IPS-11a (cell line): ENCODE data around the gene RALA.

ENCODE experiments used
- H3K4me3 ChIP-seq: one replicate; pipeline ENCODE4 v1.5.1; 2013; ENCODE audit warnings: low read depth, low read length, control low read depth

The RALA gene

DNA sequence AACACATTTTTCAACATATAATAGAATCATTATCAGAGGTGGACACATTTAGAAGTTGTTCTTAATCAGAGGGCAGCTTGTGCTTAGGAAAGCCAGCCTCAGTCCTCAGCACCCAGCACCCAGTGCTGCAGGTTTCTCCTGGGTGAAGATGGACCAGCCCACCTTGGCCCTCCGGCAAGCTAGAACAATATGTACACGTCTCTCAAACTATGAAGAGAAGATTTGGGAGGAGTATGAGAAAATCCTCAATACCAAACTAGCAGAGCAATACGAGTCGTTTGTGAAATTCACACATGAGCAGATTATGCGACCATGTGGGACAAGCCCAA, 13.5 kb upstream of the RALA start:
- no peak overlapping the region for H3K4me3 ChIP-seq

DNA sequence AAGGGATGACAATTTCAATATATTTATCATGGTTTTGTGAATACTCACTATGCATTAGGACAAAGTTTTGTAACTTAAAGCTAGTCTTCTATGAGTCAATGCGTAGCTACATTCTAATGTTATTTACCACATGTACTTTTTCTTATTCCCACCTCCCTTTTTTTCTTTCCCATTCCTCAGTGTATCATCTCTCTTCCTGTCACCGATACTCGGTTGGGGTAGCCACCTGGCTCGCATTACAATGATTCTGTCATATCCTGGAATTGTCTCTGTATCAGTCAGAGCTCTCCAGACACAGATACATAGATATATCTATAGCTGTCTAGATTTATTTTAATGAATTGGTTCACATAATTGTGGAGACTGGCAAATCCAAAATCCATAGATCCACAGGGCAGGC, 9.8 kb upstream of the RALA start:
- H3K4me3 ChIP-seq: no peak overlapping the region

DNA sequence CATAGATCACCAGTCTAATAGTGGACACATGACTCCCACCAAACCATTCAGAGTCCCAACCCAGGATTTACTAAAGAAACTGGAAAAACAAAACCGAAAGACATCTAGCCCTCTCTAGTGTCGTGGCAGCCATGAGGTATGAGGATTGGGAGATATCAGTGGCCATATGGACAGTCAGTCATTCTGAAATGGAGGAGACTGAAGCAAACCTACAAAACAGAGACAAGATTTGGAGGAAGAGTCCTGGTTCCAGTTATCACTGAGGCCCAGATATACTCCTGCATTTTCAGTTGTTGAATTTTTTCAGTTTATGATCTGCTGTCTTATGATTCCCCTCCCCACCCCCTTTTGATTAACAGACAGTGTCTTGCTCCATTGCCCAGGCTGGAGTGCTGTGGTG, 9.1 kb upstream of the RALA start:
- no peak overlapping the region for H3K4me3 ChIP-seq

DNA sequence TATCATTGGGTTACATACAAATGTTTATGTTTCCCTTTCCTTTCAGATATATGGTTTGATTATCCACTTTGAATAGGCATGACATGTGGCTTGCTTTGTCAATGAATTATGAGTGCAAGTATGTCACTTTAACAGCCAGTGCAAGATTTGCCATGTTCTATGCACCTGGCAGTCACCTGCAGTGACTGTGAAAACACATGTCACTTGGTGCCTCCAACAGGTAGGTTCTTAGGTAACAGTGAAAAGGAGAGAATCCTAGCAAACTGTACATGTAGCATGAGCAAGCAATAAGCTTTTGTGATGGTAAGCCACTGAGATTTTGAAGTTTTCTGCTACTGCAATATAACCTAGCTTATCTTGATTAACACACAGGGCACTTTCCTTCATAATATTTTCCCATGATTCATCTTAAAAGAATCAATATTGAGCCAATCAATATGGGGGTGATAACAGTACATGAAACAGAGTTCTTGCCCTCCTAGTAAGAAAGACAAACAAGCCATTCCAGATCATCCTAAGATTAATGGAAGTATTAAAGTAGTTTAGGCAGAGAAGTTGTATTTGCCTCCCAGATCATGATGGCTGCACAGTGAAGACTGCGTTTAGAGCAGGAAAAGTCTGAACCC, 7.9 kb upstream of the RALA start:
- no peak overlapping the region for H3K4me3 ChIP-seq

DNA sequence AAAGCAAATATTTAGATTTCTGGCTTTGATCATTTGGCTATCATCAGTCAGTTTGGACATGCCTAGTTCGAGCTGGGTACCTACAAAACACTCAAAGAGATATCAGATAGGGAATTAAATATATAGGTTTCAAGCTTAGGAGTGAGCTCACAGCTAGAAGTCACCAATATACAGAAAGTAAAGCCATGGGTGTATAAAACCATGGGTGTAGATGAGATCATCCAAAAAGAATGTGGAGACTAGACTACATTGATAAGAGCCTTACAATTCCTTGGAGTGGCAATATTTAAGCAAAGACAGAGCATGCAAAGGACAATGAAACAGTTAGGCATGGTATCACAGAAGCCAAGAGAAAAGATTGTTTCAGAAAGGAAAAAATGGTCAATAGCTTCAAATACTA, 7.2 kb upstream of the RALA start:
- no peak overlapping the region for H3K4me3 ChIP-seq

DNA sequence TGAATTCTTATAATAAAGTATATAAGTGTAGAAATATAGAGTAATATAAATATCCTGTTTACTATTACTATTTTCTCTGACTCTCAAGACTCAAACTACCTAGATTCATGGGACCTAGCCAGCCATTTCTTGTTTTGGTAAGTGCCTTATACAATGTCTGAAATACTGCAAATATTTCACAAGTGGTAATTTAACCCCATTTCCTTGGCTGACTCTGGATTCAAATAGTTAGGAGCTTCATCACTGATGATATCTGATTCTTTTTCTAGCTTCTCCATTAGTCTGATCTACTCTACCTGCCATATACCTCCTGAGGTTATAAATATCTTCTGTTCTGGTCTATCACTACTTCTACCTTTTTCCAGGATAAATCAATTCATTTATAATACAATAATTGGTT, 6.4 kb upstream of the RALA start:
- no peak overlapping the region for H3K4me3 ChIP-seq

DNA sequence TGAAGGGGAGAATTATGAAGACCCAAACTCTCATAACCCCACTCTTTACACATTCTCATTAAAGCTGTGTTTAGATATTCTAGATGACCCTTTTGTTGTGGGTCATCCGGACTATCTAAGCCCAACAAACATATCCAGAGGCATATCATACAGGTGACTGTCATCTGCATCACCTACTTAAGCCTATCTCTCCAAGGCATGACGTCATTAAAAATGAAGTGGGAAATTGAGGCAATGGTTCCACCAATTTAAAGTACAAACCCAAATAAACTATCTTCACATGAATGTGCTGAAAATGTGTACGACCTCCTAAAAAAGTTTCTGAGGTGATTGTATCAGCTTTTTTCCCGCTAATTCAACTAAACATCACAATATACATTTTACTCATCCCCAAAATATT, 4.5 kb upstream of the RALA start:
- no peak overlapping the region for H3K4me3 ChIP-seq

DNA sequence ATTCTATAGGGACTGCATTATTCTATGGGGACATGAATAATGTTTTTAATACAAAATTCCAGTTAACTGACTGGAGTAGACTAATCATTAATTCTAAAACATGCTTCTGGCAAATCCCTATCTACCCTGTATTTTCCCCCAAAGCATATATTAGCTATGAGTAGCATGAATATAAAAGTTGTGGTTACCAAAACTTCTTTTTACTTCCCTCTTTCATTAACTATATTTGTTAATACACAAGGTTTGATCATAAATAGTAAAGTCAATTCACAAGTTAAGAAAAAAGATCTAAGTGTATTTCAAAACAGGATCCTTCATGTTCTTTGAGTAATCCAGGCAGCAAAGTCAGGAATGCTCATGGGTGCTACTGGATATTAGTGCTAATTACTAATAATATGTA, 2.9 kb upstream of the RALA start:
- H3K4me3 ChIP-seq: no peak overlapping the region

DNA sequence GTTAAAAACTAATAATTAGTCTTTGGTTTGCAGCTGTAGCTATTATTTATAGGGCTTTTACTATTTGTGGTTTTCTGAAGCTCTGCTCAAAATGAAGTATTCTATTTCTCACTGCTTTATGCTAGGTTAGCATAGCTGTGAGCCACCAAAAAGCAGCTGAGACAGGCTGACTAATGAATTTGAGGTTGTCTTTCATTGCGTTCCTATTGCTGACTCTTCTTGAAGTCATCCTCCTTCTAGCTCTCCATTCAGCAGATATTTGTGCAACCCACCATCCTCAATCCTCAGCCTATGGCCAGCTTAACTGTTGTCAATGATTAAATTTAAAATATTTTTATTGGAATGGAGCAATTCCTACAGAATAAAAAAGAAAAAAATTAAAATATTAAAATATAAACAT, 2.1 kb upstream of the RALA start:
- no peak overlapping the region for H3K4me3 ChIP-seq

DNA sequence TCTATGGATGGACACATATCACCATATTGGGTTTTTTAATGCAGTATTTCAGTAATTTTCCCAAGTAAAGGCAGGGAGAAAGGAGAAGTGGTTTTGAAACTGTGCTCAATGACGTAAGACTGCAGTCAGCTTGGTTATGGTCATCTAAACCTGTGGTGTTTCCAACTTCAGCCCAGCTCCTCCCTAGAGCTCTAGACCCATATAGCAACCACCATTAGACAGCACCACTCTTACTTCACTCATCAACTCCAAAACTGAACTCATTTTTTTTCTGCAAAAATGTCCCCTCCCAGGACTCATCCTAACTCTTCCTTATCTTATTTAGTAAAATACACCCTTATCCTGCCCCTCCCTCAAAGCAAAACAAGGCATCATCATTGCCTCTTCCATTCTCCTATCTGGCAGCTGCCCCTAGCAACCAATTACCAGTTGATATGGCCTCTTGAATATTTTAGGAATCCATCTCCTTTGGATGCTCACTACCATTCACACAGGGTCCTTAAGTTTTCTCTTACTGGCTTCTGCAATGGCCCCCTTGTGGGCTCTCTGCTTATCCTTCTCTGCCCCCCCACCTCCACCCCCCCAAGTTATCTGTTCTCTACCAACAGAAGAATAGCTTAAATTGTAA, 1.5 kb upstream of the RALA start:
- H3K4me3 ChIP-seq: no peak overlapping the region

DNA sequence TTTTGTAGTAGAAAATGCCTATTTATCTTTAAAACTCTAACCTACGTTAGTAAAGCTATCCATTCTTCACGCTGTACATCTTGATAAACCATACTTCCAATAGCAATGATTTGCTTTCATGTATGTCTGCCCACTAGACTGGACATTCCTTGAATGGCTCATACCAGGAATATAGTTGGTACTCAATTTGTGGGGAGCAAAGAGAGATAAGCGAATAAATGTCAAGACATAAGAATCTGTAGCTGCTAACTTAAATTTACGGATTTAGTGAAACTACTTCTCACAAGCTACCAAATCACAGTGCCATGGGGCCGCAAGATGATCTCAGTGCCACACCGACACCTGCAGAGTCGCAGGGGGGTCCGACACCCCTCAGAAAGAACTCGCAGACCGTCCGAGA, 763 bp upstream of the RALA start:
- peak overlapping the region; percentile 82 for H3K4me3 ChIP-seq

DNA sequence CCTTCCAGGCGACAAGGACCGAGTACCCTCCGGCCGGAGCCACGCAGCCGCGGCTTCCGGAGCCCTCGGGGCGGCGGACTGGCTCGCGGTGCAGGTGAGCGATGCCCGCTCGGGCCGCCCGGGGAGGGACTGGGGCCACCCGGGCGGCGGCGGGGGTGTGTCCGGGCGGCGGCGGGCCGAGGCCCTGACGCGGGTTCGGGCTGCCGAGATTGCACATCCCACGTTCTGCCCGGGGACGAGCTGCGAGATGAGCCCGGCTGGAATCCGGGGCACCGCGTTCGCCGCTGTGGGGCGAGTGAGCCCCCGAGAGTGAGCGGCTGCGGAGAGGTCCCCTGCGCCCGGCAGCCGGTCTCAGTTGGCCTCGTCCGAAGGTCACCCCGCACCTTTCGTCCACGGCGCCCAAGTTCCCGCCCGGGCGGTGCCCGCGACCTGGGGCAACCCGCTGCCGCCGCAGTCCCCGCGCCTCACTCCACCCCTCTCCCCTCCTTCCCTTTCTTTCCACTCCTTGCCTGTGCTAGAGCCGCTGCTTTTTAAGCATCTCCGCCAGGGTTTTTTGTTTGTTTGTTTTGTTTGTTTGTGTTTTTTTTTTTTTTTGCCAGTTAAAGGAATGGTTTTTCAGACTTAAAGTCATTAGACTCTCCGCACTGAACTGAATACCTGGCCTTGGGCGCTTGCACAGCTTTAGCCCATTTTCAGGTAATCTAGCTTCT, 515 bp downstream of the RALA start:
- peak overlapping the region; percentile 82 for H3K4me3 ChIP-seq

DNA sequence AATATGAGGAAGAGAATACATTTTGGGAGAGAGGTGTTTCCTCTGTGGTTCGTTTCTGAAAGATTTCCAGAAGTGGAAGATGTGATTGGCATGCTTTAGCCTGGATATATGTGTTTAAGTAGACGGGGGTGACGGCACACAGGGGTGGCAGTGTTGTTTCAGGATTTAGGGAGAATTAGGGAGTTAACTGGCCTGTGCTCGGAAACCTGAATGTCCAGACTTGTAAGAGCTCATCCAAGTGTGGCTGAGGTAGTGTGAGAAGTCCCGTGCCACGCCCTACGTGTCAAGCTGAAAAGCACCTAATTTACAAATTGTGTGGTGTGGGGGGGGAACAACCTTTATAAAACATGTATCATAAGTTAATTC, 1.1 kb downstream of the RALA start:
- peak overlapping the region; percentile 82 for H3K4me3 ChIP-seq

DNA sequence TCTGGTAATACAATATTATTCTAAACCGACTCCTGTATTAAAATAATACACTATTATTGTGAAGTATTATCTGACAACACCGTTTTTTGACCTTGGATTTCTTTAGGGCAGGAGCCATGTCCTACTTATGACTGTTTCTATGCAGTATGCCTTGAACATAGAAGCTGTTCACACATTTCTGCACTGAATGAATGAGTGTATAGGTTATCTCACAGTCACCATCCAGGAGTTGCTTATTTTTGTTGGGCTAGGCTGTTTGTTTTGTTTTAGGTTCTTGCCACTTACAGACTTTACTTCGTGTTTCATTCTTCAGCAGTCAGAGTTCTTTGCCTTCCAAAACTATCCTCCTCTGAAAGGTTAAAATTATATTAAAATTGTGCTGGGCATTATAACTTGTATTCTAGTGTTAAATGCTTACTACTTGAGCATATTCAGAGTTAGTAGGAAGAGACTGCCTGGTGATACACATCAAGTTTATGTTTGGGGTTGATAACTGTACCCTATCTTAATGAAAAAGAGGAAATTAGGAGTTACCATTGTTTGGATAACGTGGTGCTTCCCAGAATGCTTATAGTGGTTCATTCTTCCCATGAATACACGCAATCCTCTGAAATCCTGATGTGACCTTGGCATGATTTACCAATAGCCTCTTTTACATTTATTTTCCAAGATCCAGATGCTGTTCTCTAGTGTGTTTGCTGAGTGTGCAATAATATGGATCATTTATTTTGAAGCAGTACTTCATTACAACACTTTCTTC, 1.7 kb downstream of the RALA start:
- no peak overlapping the region for H3K4me3 ChIP-seq

DNA sequence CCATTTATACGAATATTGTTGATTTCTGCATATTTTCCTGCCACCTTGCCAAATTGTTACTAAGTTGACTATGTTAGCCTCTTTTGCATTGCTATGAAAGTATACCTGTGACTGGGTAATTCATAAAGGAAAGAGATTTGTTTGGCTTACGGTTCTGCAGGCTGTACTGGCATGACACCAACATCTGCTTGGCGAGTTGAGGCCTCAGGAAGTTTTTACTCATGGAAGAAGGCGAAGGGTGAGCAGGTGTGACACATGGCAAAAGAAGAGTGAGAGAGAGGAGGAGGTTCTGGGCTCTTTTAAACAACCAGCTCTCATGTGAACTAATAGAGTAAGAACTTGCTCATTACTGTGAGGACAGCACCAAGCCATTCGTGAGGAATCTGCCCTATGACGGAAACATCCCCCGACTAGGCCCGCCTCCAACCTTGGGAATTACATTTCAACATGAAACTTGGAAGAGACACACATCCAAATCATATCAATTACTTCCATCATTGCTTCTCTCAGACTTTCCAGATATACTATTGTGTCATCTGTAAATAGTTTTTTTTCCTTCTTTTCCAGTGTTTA, 8.4 kb downstream of the RALA start:
- H3K4me3 ChIP-seq: no peak overlapping the region

DNA sequence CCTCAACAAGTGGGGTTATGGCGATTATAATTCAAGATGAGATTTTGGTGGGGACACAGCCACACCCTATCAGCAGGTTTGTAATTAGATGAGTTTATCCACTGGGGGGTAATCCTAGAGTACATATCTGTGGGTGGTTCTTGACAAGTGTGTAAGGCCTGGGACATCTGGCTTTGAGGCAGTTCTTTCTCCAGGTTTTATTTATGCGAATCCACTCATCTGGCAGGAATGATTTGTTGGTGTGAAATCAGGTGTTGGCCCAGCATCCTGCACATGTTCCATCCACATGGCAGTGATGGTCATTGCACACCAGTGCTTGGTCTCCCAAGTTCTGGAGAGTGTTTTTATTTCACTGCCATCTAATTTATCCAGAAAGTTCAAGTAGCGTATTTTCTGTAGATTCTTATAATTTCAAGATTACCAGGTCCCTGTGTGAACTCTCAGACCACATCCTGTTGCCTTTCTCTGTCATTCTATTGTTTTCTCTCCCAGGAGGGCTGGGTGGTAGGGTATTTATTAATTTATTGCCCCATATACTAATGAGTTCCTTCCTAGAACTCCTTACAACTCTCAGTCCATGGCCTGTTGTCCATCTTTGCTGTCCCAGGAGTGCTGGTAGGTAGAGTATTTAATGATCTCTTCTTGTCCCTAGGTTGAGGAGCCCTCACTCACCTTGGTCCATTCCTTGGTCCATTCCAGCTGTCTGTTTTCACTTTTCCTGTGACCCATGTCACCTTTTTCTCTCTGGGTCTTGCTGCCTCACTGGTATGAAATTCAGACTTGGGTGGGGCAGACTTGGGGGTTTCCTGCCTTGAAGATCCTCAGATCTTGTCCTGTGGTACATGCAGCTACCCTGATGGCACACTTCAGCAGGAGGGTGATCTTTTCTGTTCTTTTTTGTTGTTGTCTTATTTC, 10.4 kb downstream of the RALA start:
- H3K4me3 ChIP-seq: no peak overlapping the region

DNA sequence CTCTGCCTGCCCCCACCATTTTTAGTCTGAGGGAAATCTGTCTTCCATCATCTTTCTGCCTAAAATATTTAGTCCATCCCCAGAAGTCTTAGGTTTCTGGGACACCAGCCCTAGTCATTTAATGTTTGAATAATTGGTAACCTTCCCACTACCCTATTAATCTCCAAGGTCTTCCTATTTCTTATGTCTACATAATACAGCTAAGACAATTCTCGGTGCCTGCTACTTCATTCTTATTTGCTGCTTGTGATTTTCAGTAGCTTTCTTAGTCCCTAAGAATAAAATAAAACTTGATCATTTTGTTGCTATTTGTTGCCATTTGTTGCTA, 11.1 kb downstream of the RALA start:
- H3K4me3 ChIP-seq: no peak overlapping the region

DNA sequence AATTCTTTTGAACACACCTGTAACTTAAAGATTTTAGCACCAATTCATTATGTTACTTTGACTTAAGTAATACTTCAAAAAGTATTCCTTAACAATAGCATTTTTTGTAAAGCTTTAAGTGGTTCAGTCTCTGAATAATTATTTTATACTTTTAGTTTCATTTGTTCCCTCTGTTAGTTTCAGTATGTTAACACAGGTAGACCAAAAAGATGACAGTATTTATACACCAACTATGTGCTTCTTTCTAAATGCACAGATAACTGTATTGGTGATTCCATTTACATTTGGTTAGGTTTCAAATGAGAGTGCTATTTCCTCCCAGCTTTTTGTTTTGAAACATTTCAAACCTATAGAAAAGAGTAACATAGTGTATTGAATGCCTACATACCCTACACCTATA, 14.0 kb downstream of the RALA start:
- no peak overlapping the region for H3K4me3 ChIP-seq

DNA sequence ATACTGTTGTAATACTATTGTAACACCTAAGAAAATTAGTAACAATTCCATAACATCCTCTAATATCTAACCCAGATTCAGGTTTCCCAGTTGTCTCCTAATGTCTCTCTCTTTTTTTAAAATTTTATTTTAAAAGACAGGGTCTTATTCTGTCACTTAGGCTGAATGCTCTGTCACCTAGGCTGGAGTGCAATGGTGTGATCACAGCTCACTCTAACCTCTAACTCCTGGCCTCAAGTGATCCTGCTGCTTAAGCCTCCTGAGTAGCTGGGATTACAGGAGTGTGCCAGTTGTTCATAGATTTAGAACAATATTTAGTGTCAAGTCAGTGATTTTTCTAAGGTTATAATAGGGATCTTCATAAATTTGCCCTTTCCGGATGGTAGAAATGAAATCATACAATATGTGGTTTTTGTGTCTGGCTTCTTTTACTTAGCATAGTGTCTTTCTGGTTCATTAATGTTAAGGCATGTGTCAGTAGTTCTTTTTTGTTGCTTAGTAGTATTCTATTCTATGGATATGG, 14.7 kb downstream of the RALA start:
- no peak overlapping the region for H3K4me3 ChIP-seq

DNA sequence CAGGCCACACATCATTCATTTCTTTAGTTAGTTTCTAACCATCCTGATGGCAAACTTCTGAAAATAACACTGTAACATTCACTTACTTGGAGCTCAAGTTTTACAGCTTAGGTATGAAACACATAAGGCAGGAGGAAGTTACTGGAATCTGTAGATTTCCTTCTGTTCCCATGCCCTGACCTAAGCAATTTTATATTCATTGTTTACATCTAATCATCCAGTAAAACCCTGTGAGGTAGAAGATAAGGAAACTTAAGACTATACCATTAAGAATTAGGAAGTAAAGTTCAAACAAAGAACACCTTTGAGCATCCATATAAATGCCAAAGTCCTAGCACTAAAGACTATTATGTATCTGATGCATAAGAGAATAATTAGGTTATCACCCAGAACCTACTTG, 19.5 kb downstream of the RALA start:
- no peak overlapping the region for H3K4me3 ChIP-seq

DNA sequence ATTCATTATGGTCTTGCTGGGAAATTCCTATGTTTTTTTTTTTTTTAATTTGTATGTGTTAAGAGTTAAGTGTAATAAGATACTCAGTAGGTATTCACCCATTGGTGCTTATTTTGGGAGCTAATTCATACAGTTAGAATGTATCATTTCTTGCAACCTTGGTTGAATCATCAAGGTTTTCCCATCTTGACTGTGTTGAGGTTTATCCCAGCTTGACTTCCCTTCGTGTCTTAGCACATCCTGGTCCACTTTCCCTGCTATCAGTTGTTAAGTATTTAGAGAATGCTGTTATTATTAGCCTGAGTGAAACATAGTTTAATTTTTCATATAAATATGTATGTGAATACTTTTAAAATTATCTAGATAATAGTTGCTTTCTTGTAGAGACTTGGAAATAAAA, 20.8 kb downstream of the RALA start:
- no peak overlapping the region for H3K4me3 ChIP-seq
